HepG2 (cell line): Measurements from ENCODE around the gene CDH22. TPM values are rescaled to one million over a fixed set of nuclear protein-coding genes. Genes with fewer than 3 reads are reported as not detected.

Experiments
- ATAC-seq: fragments of 200-7000 bp; cut with Tn5 transposase; 3 replicates; pipeline ENCODE4 v1.9.1; 2020; ENCODE audit warnings: mild to moderate bottlenecking, moderate library complexity
- BruUV-seq: library from RNA; stranded (reverse); fragments of 400-500 nt; replicated peaks from 2 replicates; lab custom pipeline; 2021; lab: Mats Ljungman, UMichigan
- CTCF ChIA-PET: fragments of 300-600 bp; formaldehyde crosslinking; extraction: SDS; loops from one replicate; lab custom pipeline; 2021; ENCODE audit warnings: low total read pairs, inconsistent platforms, low intra/inter-chr PET ratio; lab: Yijun Ruan, JAX
- POLR2A ChIA-PET: fragments of 350-600 bp; sonication (Branson Sonifier 250); formaldehyde crosslinking; loops from one replicate; lab custom pipeline; 2020; ENCODE audit warnings: antibody characterized with exemption, inconsistent platforms; lab: Yijun Ruan, JAX
- DNase-seq: peaks from one replicate; pipeline ENCODE4 v3.0.0-alpha.2; 2015; ENCODE audit warnings: low spot score
- FAIRE-seq: peaks from 3 replicates; lab custom pipeline; 2011; peaks lifted over from hg19 to GRCh38; lab: Jason Lieb, UNC
- H2AFZ ChIP-seq: one replicate; pipeline ENCODE4 v1.6.1; 2011; ENCODE audit warnings: low read length, inconsistent platforms
- H3K27ac ChIP-seq: fragments of 300-600 bp; 3 replicates; pipeline ENCODE4 v1.8.0; 2011; ENCODE audit warnings: mixed run types, mild to moderate bottlenecking, mixed read lengths, low read length, inconsistent platforms; ENCODE audit not compliant: insufficient read depth; ENCODE audit errors: extremely low read length
- H3K27me3 ChIP-seq, 2 experiments: fragments of 200-600 bp in 1 of 2; 2 replicates in 1 of 2; 3 replicates in 1 of 2; pipeline versions ENCODE4 v1.6.0 to v1.8.0; 2011; ENCODE audit warnings: low read length in 2 of 2, mild to moderate bottlenecking in 2 of 2, moderate library complexity in 2 of 2, inconsistent platforms in 1 of 2; ENCODE audit not compliant: insufficient read depth in 2 of 2, control insufficient read depth in 1 of 2
- H3K36me3 ChIP-seq, 2 experiments: fragments of 200-600 bp in 1 of 2; replicated peaks in 1 of 2; 2 replicates in 1 of 2; 3 replicates in 1 of 2; pipeline versions ENCODE4 v1.5.1 to v1.8.0; 2011; ENCODE audit warnings: low read length in 2 of 2, inconsistent platforms in 1 of 2; ENCODE audit not compliant: insufficient read depth in 2 of 2, control insufficient read depth in 1 of 2
- H3K4me1 ChIP-seq: 2 replicates; pipeline ENCODE4 v1.5.1; 2012; ENCODE audit warnings: low read length, inconsistent platforms; ENCODE audit not compliant: insufficient read depth
- H3K4me2 ChIP-seq: 2 replicates; pipeline ENCODE4 v1.6.0; 2011; ENCODE audit warnings: low read depth, low read length, inconsistent platforms
- H3K4me3 ChIP-seq, 3 experiments: fragments of 200-600 bp in 1 of 3; sonication (generic), shearing (Covaris generic) in 1 of 3; replicated peaks in 1 of 3; 2 replicates each; pipeline ENCODE4 v1.5.1; 2011 to 2016; ENCODE audit warnings: low read length in 3 of 3, inconsistent platforms in 2 of 3, low read depth in 2 of 3, mild to moderate bottlenecking in 2 of 3, control low read depth in 1 of 3, mixed read lengths in 1 of 3; ENCODE audit not compliant: insufficient read depth in 1 of 3
- H3K79me2 ChIP-seq: one replicate; pipeline ENCODE4 v1.6.1; 2011; ENCODE audit warnings: low read length, inconsistent platforms; ENCODE audit not compliant: insufficient read depth
- H3K9ac ChIP-seq: 2 replicates; pipeline ENCODE4 v1.6.0; 2011; ENCODE audit warnings: mild to moderate bottlenecking, low read depth, low read length, inconsistent platforms; ENCODE audit not compliant: insufficient read depth
- H3K9me3 ChIP-seq: 2 replicates; pipeline ENCODE4 v1.5.1; 2012; ENCODE audit warnings: mild to moderate bottlenecking, low read length
- H4K20me1 ChIP-seq: 2 replicates; pipeline ENCODE4 v1.6.0; 2011; ENCODE audit warnings: inconsistent platforms, mild to moderate bottlenecking, low read length, moderate library complexity; ENCODE audit not compliant: insufficient read depth
- DNMT3B ChIP-seq: conservative IDR thresholded peaks from 2 replicates; pipeline ENCODE4 v1.6.1; 2016; ENCODE audit warnings: missing biosample characterization, control low read depth
- GFI1 ChIP-seq: sonication (generic); formaldehyde crosslinking; IDR thresholded peaks from 2 replicates; pipeline ENCODE4 v1.5.0; 2020; ENCODE audit warnings: missing genetic modification reagents, mild to moderate bottlenecking, borderline replicate concordance
- HMGXB4 ChIP-seq, 2 experiments: sonication (generic) in 1 of 2; formaldehyde crosslinking in 1 of 2; IDR thresholded peaks; 2 replicates each; pipeline versions ENCODE4 v1.4.0 to v1.6.1; 2018 to 2020; ENCODE audit warnings: missing genetic modification reagents in 2 of 2, borderline replicate concordance in 1 of 2, low read depth in 1 of 2, mild to moderate bottlenecking in 1 of 2, missing biosample characterization in 1 of 2
- KDM5B ChIP-seq: sonication (generic); formaldehyde crosslinking; IDR thresholded peaks from 2 replicates; pipeline ENCODE4 v1.4.0; 2020; ENCODE audit warnings: missing genetic modification reagents, mild to moderate bottlenecking, borderline replicate concordance
- MYC ChIP-seq: sonication (generic); formaldehyde crosslinking; IDR thresholded peaks from 2 replicates; pipeline ENCODE4 v1.9.0; 2021; ENCODE audit warnings: missing genetic modification reagents, borderline replicate concordance
- NPAS2 ChIP-seq: sonication (generic); formaldehyde crosslinking; IDR thresholded peaks from 2 replicates; pipeline ENCODE4 v1.8.0; 2022; ENCODE audit warnings: mild to moderate bottlenecking, missing genetic modification reagents, borderline replicate concordance
- PCBP1 ChIP-seq: fragments of 200-400 bp; formaldehyde crosslinking; IDR thresholded peaks from 2 replicates; pipeline ENCODE4 v1.6.1; 2017; ENCODE audit warnings: mild to moderate bottlenecking, low read depth, low read length, borderline replicate concordance
- RAD51 ChIP-seq: fragments of 450-650 bp; IDR thresholded peaks from 2 replicates; pipeline ENCODE4 v1.6.1; 2016; ENCODE audit warnings: borderline replicate concordance
- RARA ChIP-seq: IDR thresholded peaks from 2 replicates; pipeline ENCODE4 v1.6.1; 2016; ENCODE audit warnings: missing genetic modification reagents, missing compliant biosample characterization
- SNAI1 ChIP-seq: sonication (generic); formaldehyde crosslinking; IDR thresholded peaks from 2 replicates; pipeline ENCODE4 v1.5.0; 2020; ENCODE audit warnings: mild to moderate bottlenecking, missing genetic modification reagents, borderline replicate concordance
- TSC22D2 ChIP-seq: sonication (generic); formaldehyde crosslinking; IDR thresholded peaks from 2 replicates; pipeline ENCODE4 v1.5.1; 2020; ENCODE audit warnings: missing genetic modification reagents, mild to moderate bottlenecking, borderline replicate concordance
- ZNF136 ChIP-seq: sonication (generic); formaldehyde crosslinking; IDR thresholded peaks from 2 replicates; pipeline ENCODE4 v1.8.1; 2022; ENCODE audit warnings: low read depth, mild to moderate bottlenecking, moderate library complexity, missing genetic modification reagents
- ZNF251 ChIP-seq: sonication (generic); formaldehyde crosslinking; IDR thresholded peaks from 2 replicates; pipeline ENCODE4 v1.9.0; 2021; ENCODE audit warnings: mild to moderate bottlenecking, missing genetic modification reagents
- ZNF280B ChIP-seq: sonication (generic); formaldehyde crosslinking; IDR thresholded peaks from 2 replicates; pipeline ENCODE4 v1.5.0; 2020; ENCODE audit warnings: missing genetic modification reagents, mild to moderate bottlenecking, borderline replicate concordance
- ZNF331 ChIP-seq: sonication (generic); formaldehyde crosslinking; IDR thresholded peaks from 2 replicates; pipeline ENCODE4 v1.4.0; 2020; ENCODE audit warnings: missing genetic modification reagents
- ZNF530 ChIP-seq: sonication (generic); formaldehyde crosslinking; IDR thresholded peaks from 2 replicates; pipeline ENCODE4 v1.5.0; 2020; ENCODE audit warnings: low read depth, mild to moderate bottlenecking, missing genetic modification reagents
- ZNF816 ChIP-seq: sonication (generic); formaldehyde crosslinking; IDR thresholded peaks from 2 replicates; pipeline ENCODE4 v1.8.0; 2022; ENCODE audit warnings: missing genetic modification reagents, mild to moderate bottlenecking, borderline replicate concordance
- ZSCAN30 ChIP-seq: sonication (generic); formaldehyde crosslinking; IDR thresholded peaks from 2 replicates; pipeline ENCODE4 v1.5.0; 2020; ENCODE audit warnings: mild to moderate bottlenecking, missing genetic modification reagents
- WGBS: methylation state at CpG from one replicate; pipeline ENCODE4 v1.1.6; 2017; ENCODE audit warnings: low lambda C conversion rate; 5-methylcytosine and 5-hydroxymethylcytosine counted together
- in situ Hi-C: cut with HindIII; loops from 2 replicates; pipeline ENCODE4 v1.10.0; 2017; ENCODE audit warnings: low pct_unique_long_range_greater_than_20kb; ENCODE audit not compliant: extremely low pct_ligation_motif_present
- intact Hi-C: fragments of 100-400 bp; cut with micrococcal nuclease; formaldehyde crosslinking; loops from one replicate; pipeline ENCODE4 v1.10.0; 2022; ENCODE audit not compliant: unreplicated experiment
- polyA plus RNA-seq, 8 experiments: library from polyadenylated mRNA; depleted of rRNA in 3 of 8; stranded (reverse) in 7 of 8; unstranded in 1 of 8; fragments of >200 nt; fragmentation: Illumina TruSeq in 4 of 8; extraction: Trizol in 4 of 8; gene quantifications; 2 replicates each; pipeline versions ENCODE4 v1.2.1 to v1.2.3, GENCODE V29; 2011 to 2016; ENCODE audit warnings: low read depth in 4 of 8, missing spikeins in 1 of 8, mixed read lengths in 1 of 8; ENCODE audit not compliant: insufficient read depth in 1 of 8
- total RNA-seq, 5 experiments: library from RNA; depleted of rRNA; stranded (reverse); fragments of >200 nt; fragmentation: Illumina TruSeq; extraction: Trizol; gene quantifications; 2 replicates each; pipeline ENCODE4 v1.2.3, GENCODE V29; 2016; ENCODE audit warnings: low read depth in 1 of 5

Gene CDH22
- total and polyA plus RNA-seq, 2 of the 13 experiments (the other 11 are each of a cell fraction or from before 2014, with no cell fraction given): not detected

- TF ChIP-seq HMGXB4 (CRISPR knock-in tag; IDR thresholded peaks at IDR 0.05; ENCODE audit: borderline replicate concordance in 1 of 2, low read depth in 1 of 2): 0 out of 4 replicates have a peak, but pooled peaks of 1 of the 2 experiments have one; percentile 30
- 0 out of 2 replicates have a peak, but pooled peaks have one; percentile 30 for TF ChIP-seq MYC (CRISPR knock-in tag)
- no peak for TF ChIP-seq GFI1 (CRISPR knock-in tag)
- 0 out of 2 replicates have a peak, but pooled peaks have one; percentile 81 for TF ChIP-seq PCBP1
- no peak for TF ChIP-seq ZNF530 (CRISPR knock-in tag)
Measured at GRCh38 chr20:46128310-46129151, 179.8 kb downstream of the CDH22 start (continued).

GRCh38 chr20:46127396-46128010 is 180.8 kb downstream of the CDH22 start:
- Histone ChIP-seq H3K36me3 (no peaks in the 10 kb centered on the region), H4K20me1 (peaks cover 2% of the 10 kb centered on the region; the same call in 1 of the 2 replicates), H3K4me2 (no peak overlapping the region), H3K4me3 (no peak overlapping the region), H2AFZ (no peak overlapping the region), H3K4me1 (peaks cover 16% of the 10 kb centered on the region), H3K9me3 (no peaks in the 10 kb centered on the region), H3K79me2 (no peaks in the 10 kb centered on the region), H3K27me3 (peaks cover 6 to 49% of the 10 kb centered on the region in 2 experiments; a peak in 4 of 5 replicates), H3K27ac (no peak overlapping the region), H3K9ac (no peak overlapping the region)
- ATAC-seq (no peak), DNase-seq (no peak), FAIRE-seq (no peak)
- WGBS: 49% methylated on average over 11 of the region's 11 CpGs
- ChIA-PET CTCF (interaction anchor here (1.3 kb wide), 1 partner anchor 113 kb away, joined by 3 read pairs; no protein-coding TSS in a partner anchor), POLR2A (no interaction called here)
- in situ Hi-C loops (no loop called here), intact Hi-C loops (no loop called here)
- no TSS peak for BruUV-seq
- TF ChIP-seq RARA (CRISPR knock-in tag) (no peak), ZNF816 (CRISPR knock-in tag) (no peak), ZNF251 (CRISPR knock-in tag) (no peak), ZNF331 (no peak), NPAS2 (CRISPR knock-in tag) (no peak), KDM5B (CRISPR knock-in tag) (no peak), SNAI1 (CRISPR knock-in tag) (no peak), ZNF136 (no peak), DNMT3B (CRISPR knock-in tag) (no peak), RAD51 (no peak), TSC22D2 (no peak), ZNF280B (no peak), ZSCAN30 (no peak)
